ENCODE results near the gene CCL5. TPM values are rescaled to one million over a fixed set of nuclear protein-coding genes. Genes with fewer than 3 reads are reported as not detected.

CCL5 gene
- total RNA-seq, 1 experiment from 2014 or later: 0.34 TPM

DNA sequence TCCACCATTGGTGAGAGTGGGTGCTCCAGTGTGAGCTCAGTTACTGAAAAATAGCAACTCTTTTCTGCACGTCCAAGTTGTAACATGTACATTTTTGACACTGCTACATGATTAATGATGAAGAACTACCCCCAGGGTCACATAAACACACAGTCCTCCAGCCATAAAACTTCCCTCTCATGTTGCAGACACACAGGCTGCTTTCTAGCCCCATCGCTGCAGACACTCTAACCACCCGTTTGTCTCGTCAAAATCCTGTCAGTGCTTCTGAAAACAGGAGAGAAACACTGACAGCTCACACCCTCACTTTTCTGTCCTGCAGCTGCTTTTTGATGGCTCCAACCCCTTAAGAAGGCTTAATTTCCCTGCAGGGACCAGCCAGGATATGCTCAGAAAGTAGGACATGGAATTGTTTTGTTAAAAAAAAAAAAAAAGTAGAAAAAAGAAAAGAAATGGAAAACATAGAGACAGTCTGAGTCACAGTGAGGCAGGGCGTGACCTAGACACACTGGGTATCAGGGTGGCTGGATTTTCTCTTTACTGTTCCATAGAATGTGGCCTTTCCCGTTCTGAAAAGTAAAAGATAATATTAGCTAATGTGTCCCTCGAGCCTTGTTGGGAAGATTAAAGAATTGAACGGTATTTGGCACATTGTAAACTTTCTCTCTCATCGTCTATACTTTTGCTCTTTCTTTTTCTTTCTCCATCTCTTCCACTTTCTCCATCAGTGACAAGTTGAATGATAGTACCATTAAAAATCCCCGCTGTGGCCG, 20.7 kb upstream of the CCL5 start:
- ChIA-PET POLR2A (no interaction called here), CTCF (no interaction called here)
- BruUV-seq (replicated peaks): no TSS peak

More for the DNA sequence above, 20.7 kb upstream of the CCL5 start:
- H3K4me1 ChIP-seq (ENCODE audit: control insufficient read depth in 1 of 2, insufficient read depth in 2 of 2, low read length in 2 of 2): no peaks in the 10 kb centered on the region
- ATAC-seq: no peak
- intact Hi-C loops (cut with micrococcal nuclease): no loop called here
- H3K36me3 ChIP-seq (ENCODE audit: control insufficient read depth in 1 of 2, insufficient read depth in 2 of 2, low read length in 2 of 2): no peaks in the 10 kb centered on the region
- H4K20me1 ChIP-seq (ENCODE audit: insufficient read depth): no peaks in the 10 kb centered on the region
- TF ChIP-seq ZFX (IDR thresholded peaks at IDR 0.05): no peak
- TF ChIP-seq, protein P1, sequence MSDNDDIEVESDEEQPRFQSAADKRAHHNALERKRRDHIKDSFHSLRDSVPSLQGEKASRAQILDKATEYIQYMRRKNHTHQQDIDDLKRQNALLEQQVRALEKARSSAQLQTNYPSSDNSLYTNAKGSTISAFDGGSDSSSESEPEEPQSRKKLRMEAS (IDR thresholded peaks at IDR 0.05): no peak
- TF ChIP-seq YY1 (IDR thresholded peaks at IDR 0.05; ENCODE audit: extremely low read depth, insufficient replicate concordance, low read depth, low read length): no peak
- TF ChIP-seq SRF (IDR thresholded peaks at IDR 0.05; ENCODE audit: low read depth): no peak
- TF ChIP-seq, protein P2, sequence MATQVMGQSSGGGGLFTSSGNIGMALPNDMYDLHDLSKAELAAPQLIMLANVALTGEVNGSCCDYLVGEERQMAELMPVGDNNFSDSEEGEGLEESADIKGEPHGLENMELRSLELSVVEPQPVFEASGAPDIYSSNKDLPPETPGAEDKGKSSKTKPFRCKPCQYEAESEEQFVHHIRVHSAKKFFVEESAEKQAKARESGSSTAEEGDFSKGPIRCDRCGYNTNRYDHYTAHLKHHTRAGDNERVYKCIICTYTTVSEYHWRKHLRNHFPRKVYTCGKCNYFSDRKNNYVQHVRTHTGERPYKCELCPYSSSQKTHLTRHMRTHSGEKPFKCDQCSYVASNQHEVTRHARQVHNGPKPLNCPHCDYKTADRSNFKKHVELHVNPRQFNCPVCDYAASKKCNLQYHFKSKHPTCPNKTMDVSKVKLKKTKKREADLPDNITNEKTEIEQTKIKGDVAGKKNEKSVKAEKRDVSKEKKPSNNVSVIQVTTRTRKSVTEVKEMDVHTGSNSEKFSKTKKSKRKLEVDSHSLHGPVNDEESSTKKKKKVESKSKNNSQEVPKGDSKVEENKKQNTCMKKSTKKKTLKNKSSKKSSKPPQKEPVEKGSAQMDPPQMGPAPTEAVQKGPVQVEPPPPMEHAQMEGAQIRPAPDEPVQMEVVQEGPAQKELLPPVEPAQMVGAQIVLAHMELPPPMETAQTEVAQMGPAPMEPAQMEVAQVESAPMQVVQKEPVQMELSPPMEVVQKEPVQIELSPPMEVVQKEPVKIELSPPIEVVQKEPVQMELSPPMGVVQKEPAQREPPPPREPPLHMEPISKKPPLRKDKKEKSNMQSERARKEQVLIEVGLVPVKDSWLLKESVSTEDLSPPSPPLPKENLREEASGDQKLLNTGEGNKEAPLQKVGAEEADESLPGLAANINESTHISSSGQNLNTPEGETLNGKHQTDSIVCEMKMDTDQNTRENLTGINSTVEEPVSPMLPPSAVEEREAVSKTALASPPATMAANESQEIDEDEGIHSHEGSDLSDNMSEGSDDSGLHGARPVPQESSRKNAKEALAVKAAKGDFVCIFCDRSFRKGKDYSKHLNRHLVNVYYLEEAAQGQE (IDR thresholded peaks at IDR 0.05; ENCODE audit: low read depth): no peak
- TF ChIP-seq ELF1 (IDR thresholded peaks at IDR 0.05; ENCODE audit: borderline replicate concordance, low read depth): no peak
- TF ChIP-seq CEBPB (IDR thresholded peaks at IDR 0.05; ENCODE audit: low read depth): no peak
- TF ChIP-seq, protein P3, sequence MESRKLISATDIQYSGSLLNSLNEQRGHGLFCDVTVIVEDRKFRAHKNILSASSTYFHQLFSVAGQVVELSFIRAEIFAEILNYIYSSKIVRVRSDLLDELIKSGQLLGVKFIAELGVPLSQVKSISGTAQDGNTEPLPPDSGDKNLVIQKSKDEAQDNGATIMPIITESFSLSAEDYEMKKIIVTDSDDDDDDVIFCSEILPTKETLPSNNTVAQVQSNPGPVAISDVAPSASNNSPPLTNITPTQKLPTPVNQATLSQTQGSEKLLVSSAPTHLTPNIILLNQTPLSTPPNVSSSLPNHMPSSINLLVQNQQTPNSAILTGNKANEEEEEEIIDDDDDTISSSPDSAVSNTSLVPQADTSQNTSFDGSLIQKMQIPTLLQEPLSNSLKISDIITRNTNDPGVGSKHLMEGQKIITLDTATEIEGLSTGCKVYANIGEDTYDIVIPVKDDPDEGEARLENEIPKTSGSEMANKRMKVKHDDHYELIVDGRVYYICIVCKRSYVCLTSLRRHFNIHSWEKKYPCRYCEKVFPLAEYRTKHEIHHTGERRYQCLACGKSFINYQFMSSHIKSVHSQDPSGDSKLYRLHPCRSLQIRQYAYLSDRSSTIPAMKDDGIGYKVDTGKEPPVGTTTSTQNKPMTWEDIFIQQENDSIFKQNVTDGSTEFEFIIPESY (IDR thresholded peaks at IDR 0.05; ENCODE audit: extremely low read depth, insufficient replicate concordance, low read length): no peak
- no peak for TF ChIP-seq SIN3A (IDR thresholded peaks at IDR 0.05; ENCODE audit: low read depth)
- no peak for TF ChIP-seq EZH2 (IDR thresholded peaks at IDR 0.05)
- H2AFZ ChIP-seq (ENCODE audit: low read depth, low read length, poor library complexity, severe bottlenecking): no peak overlapping the region
- RAD21 ChIA-PET (ENCODE audit: low non-redundant PET in 1 of 2, low total read pairs in 2 of 2, uncharacterized antibody in 2 of 2, unreplicated experiment in 2 of 2): no interaction called here
- no peak overlapping the region for H3K4me3 ChIP-seq (replicated peaks in 1 of 2; ENCODE audit: low read depth in 1 of 2, low read length in 2 of 2)
- no peaks in the 10 kb centered on the region for H3K79me2 ChIP-seq (ENCODE audit: insufficient read depth, low read length)
- H3K27ac ChIP-seq (ENCODE audit: low read depth, low read length): no peak overlapping the region
- no peaks in the 10 kb centered on the region for H3K9me3 ChIP-seq (ENCODE audit: control insufficient read depth in 1 of 2, insufficient read depth in 1 of 2, low read depth in 1 of 2, low read length in 2 of 2)
- no peaks in the 10 kb centered on the region for H3K9me2 ChIP-seq (ENCODE audit: insufficient read depth)
- H3K27me3 ChIP-seq (ENCODE audit: insufficient read depth, low read length): no peaks in the 10 kb centered on the region
- no peak for DNase-seq (ENCODE audit: low read depth, low spot score)
- no peak overlapping the region for H3K4me2 ChIP-seq (ENCODE audit: low read length)
- no peak overlapping the region for H3K9ac ChIP-seq (ENCODE audit: low read length)

Measured in HCT116 (cell line).